CD4-positive, alpha-beta memory T cell (primary cell): ENCODE data around the gene KSR1. TPM values are rescaled to one million over a fixed set of nuclear protein-coding genes. Genes with fewer than 3 reads are reported as not detected.
A peak's percentile ranks its signal among the peaks of the same experiment; 100 is the strongest.

Experiments
- CTCF ChIA-PET: fragments of 350-600 bp; sonication (Branson Sonifier 250); formaldehyde crosslinking; loops from one replicate; lab custom pipeline; 2021; ENCODE audit warnings: inconsistent platforms; ENCODE audit not compliant: partially characterized antibody; lab: Charles Lee
- POLR2A ChIA-PET: fragments of 350-600 bp; sonication (Branson Sonifier 250); formaldehyde crosslinking; loops from one replicate; lab custom pipeline; 2021; ENCODE audit not compliant: partially characterized antibody; lab: Charles Lee
- DNase-seq, 5 donors: peaks; one replicate each; pipeline versions ENCODE4 v3.0.0 to v3.0.0-alpha.2; 2020 to 2022; ENCODE audit warnings: mixed read lengths in 1 of 5
- H3K27ac ChIP-seq: one replicate; pipeline ENCODE4 v1.7.0; 2013; ENCODE audit warnings: low read depth, low read length
- H3K27me3 ChIP-seq: 2 replicates; pipeline ENCODE4 v1.7.0; 2013; ENCODE audit warnings: mild to moderate bottlenecking, low read length, moderate library complexity; ENCODE audit not compliant: insufficient read depth
- H3K36me3 ChIP-seq: 2 replicates; pipeline ENCODE4 v1.7.0; 2013; ENCODE audit warnings: mild to moderate bottlenecking, low read length, moderate library complexity; ENCODE audit not compliant: insufficient read depth
- H3K4me1 ChIP-seq: 2 replicates; pipeline ENCODE4 v1.7.0; 2013; ENCODE audit warnings: mild to moderate bottlenecking, low read length, moderate library complexity; ENCODE audit not compliant: insufficient read depth
- H3K4me3 ChIP-seq, 2 donors: one replicate each; pipeline ENCODE4 v1.7.0; 2013; ENCODE audit warnings: low read length in 2 of 2, mild to moderate bottlenecking in 1 of 2
- H3K9me3 ChIP-seq, 2 donors: one replicate each; pipeline ENCODE4 v1.7.0; 2013; ENCODE audit warnings: low read length in 2 of 2, control low read depth in 1 of 2; ENCODE audit not compliant: control insufficient read depth in 1 of 2
- H3K27ac Mint-ChIP-seq, 7 donors: one replicate each; pipeline ENCODE4 v1.8.0; 2020 to 2021; ENCODE audit warnings: mixed read lengths in 7 of 7, mild to moderate bottlenecking in 6 of 7, inconsistent platforms in 3 of 7, moderate library complexity in 3 of 7
- H3K27me3 Mint-ChIP-seq, 2 donors: one replicate each; pipeline ENCODE4 v1.8.0; 2020 to 2021; ENCODE audit warnings: mixed read lengths in 2 of 2
- H3K36me3 Mint-ChIP-seq, 2 donors: one replicate each; pipeline ENCODE4 v1.8.0; 2020 to 2021; ENCODE audit warnings: mixed read lengths in 2 of 2, inconsistent platforms in 1 of 2, mild to moderate bottlenecking in 1 of 2
- H3K4me1 Mint-ChIP-seq, 4 donors: one replicate each; pipeline ENCODE4 v1.8.0; 2020 to 2021; ENCODE audit warnings: mixed read lengths in 4 of 4, mild to moderate bottlenecking in 1 of 4
- H3K4me3 Mint-ChIP-seq, 8 donors: one replicate each; pipeline ENCODE4 v1.8.0; 2020 to 2021; ENCODE audit warnings: mixed read lengths in 8 of 8, mild to moderate bottlenecking in 7 of 8, moderate library complexity in 6 of 8, inconsistent platforms in 3 of 8
- H3K9me3 Mint-ChIP-seq, 8 donors: one replicate each; pipeline ENCODE4 v1.8.0; 2020 to 2021; ENCODE audit warnings: mixed read lengths in 8 of 8, mild to moderate bottlenecking in 5 of 8, inconsistent platforms in 3 of 8, moderate library complexity in 1 of 8
- intact Hi-C: fragments of 100-400 bp; cut with micrococcal nuclease; formaldehyde crosslinking; loops from one replicate; pipeline ENCODE4 v1.15.1; 2023
- polyA plus RNA-seq, 2 donors: library from polyadenylated mRNA; unstranded; fragments of 300-500 nt; fragmentation: Illumina TruSeq; gene quantifications; one replicate each; pipeline ENCODE4 v1.2.3, GENCODE V29; 2021
- total RNA-seq, 2 experiments: library from RNA; stranded (reverse); gene quantifications; one replicate each; pipeline ENCODE4 v1.2.3, GENCODE V29; 2021

KSR1 gene
- total and polyA plus RNA-seq, 4 experiments from 2014 or later: 0.77 to 40.0 (median 18.7) TPM

DNA sequence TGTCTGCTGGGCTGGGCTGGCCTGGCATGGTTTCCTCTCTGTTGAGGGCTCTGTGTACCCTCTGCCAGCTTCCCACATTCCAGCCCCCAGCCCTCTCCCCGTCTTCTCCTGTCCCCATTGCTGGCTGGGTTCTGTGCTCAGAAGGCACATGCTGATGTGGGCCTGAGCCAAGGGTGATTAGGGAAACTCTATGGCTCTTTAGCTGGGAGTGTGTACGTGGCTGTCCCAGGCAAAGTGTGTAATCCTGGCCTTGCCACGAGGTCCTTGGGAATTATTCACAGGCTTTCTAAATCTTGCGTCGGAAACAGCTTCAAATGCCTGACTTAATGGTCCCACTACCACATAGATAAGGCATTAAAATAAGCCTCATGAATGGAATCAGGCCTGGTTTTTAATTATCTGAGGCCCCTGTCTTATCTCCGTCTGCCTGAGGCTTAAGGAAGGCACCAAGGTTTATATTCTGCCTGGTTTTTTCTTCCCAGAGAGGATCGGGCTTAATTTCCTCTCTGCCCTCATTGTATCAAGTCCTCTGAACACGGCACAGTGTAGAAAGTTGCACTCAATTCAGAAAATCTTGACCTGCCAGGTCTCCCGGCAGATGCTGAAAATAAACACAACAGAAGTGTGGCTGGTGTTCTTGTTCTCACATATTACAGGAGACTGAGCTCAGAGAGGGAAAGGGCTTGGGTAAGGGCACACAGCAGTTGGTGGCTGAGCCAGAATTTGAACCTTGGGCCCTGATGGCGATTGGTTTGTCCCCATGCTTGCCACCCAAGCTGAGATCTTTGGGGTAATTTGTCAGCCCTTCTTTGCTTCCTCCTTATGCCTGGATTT lies 121.9 kb downstream of the KSR1 start:
- Mint-ChIP-seq H3K4me3 (no peak overlapping the region), H3K36me3 (peaks cover 6 to 9% of the 10 kb centered on the region in 2 donors), H3K9me3 (no peaks in the 10 kb centered on the region), H3K27ac (peak overlapping the region in 5 of 7 donors; percentile 30 to 80 (median 60)), H3K4me1 (peaks cover 10 to 23% (median 15%) of the 10 kb centered on the region in 4 donors), H3K27me3 (no peaks in the 10 kb centered on the region)
- no peak overlapping the region for H3K27ac ChIP-seq
- peaks cover 3% of the 10 kb centered on the region for H3K36me3 ChIP-seq
- H3K27me3 ChIP-seq: no peaks in the 10 kb centered on the region
- H3K9me3 ChIP-seq: no peaks in the 10 kb centered on the region
- H3K4me1 ChIP-seq: peaks cover 11% of the 10 kb centered on the region
- H3K4me3 ChIP-seq: no peak overlapping the region
- POLR2A ChIA-PET: no interaction called here
- DNase-seq: no peak
- CTCF ChIA-PET: interaction anchor here (1.8 kb wide), 1 partner anchor 22 kb away, joined by 7 read pairs; no protein-coding TSS in a partner anchor
- intact Hi-C loops: no loop called here

- H3K4me3 ChIP-seq: no peak overlapping the region
- no peaks in the 10 kb centered on the region for H3K9me3 ChIP-seq
- H3K27me3 Mint-ChIP-seq: no peaks in the 10 kb centered on the region
- CTCF ChIA-PET: interaction anchor here (1.8 kb wide), 1 partner anchor 21 kb away, joined by 7 read pairs; no protein-coding TSS in a partner anchor
- intact Hi-C loops: no loop called here
- POLR2A ChIA-PET: no interaction called here
- no peak overlapping the region for H3K27ac ChIP-seq
- peaks cover 11 to 15% of the 10 kb centered on the region in 2 donors for H3K36me3 Mint-ChIP-seq
- H3K27me3 ChIP-seq: no peaks in the 10 kb centered on the region
- DNase-seq: no peak
- peaks cover 11% of the 10 kb centered on the region for H3K4me1 ChIP-seq
- peaks cover 10 to 23% (median 15%) of the 10 kb centered on the region in 4 donors for H3K4me1 Mint-ChIP-seq
- H3K9me3 Mint-ChIP-seq: no peaks in the 10 kb centered on the region
- peaks cover 8% of the 10 kb centered on the region for H3K36me3 ChIP-seq
- no peak overlapping the region for H3K4me3 Mint-ChIP-seq
- H3K27ac Mint-ChIP-seq: peak overlapping the region in 4 of 7 donors; percentile 8 to 80 (median 48)
Measured at GRCh38 chr17:27578718-27579085, 122.5 kb downstream of the KSR1 start.

DNA sequence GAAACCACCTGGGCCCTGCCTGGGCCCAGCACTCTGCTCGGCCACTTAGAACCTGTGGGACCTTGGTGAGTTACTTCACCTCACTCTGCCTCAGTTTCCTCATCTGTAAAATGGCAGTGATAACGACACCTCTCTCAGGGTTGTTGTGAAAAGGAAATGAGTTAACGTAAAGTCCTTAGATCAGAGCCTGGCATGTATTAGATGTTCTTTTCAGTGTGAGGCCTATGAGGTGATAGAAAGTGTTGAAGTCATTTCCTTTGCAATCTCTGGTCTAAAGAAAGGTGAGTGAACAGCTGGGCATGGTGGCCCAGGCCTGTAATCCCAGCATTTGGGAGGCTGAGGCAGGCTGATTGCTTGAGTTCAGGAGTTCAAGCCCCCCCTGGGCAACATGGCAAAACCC lies 123.1 kb downstream of the KSR1 start:
- Mint-ChIP-seq H3K9me3 (no peaks in the 10 kb centered on the region), H3K27ac (no peak overlapping the region), H3K4me3 (no peak overlapping the region), H3K36me3 (peaks cover 14 to 16% of the 10 kb centered on the region in 2 donors), H3K27me3 (no peaks in the 10 kb centered on the region), H3K4me1 (peaks cover 8 to 20% (median 14%) of the 10 kb centered on the region in 4 donors)
- ChIA-PET POLR2A (no interaction called here), CTCF (interaction anchor here (1.8 kb wide), 1 partner anchor 21 kb away, joined by 7 read pairs; no protein-coding TSS in a partner anchor)
- H3K4me3 ChIP-seq: no peak overlapping the region
- no peak overlapping the region for H3K27ac ChIP-seq
- H3K9me3 ChIP-seq: no peaks in the 10 kb centered on the region
- H3K36me3 ChIP-seq: peaks cover 8% of the 10 kb centered on the region
- no peak for DNase-seq
- intact Hi-C loops: no loop called here
- peaks cover 11% of the 10 kb centered on the region for H3K4me1 ChIP-seq
- no peaks in the 10 kb centered on the region for H3K27me3 ChIP-seq

- H3K4me3 Mint-ChIP-seq: no peak overlapping the region
- POLR2A ChIA-PET: no interaction called here
- intact Hi-C loops: no loop called here
Measured at GRCh38 chr17:27579897-27580321, 123.7 kb downstream of the KSR1 start.

DNA sequence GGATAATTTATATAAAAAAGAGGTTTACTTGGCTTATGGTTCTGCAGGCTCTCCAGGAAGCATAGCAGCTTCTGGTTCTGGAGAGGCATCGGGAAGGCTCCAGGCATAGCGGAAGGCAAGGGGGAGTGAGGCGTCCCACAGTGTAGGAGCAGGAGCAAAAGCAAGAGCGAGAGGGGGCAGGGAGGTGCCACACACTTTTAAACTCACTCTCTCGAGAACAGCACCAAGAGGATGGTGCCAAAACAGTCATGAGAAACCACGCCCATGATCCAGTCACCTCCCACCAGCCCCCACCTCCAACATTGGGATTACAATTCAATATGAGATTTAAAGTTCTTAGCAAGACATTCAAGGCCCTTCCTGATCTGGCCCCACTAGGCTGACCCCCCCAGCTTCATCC lies 124.8 kb downstream of the KSR1 start:
- Histone ChIP-seq H3K27ac (no peak overlapping the region), H3K9me3 (no peaks in the 10 kb centered on the region), H3K4me3 (no peak overlapping the region), H3K36me3 (peaks cover 8% of the 10 kb centered on the region), H3K4me1 (peaks cover 11% of the 10 kb centered on the region), H3K27me3 (no peaks in the 10 kb centered on the region)
- Mint-ChIP-seq H3K4me1 (peaks cover 8 to 18% (median 13%) of the 10 kb centered on the region in 4 donors), H3K36me3 (peaks cover 17 to 24% of the 10 kb centered on the region in 2 donors), H3K4me3 (no peak overlapping the region), H3K27me3 (no peaks in the 10 kb centered on the region), H3K27ac (peak overlapping the region in 1 of 7 donors; percentile 61), H3K9me3 (no peaks in the 10 kb centered on the region)
- ChIA-PET POLR2A (no interaction called here), CTCF (interaction anchor here (1.0 to 2.2 kb wide), 4 partner anchors 18 to 227 kb away, joined by 3 to 13 read pairs (median 4); no protein-coding TSS in a partner anchor)
- intact Hi-C loops: no loop called here
- DNase-seq: no peak

More at GRCh38 chr17:27579897-27580321, 123.7 kb downstream of the KSR1 start:
- DNase-seq: no peak
- peaks cover 8 to 18% (median 14%) of the 10 kb centered on the region in 4 donors for H3K4me1 Mint-ChIP-seq
- peak overlapping the region in 4 of 7 donors; percentile 27 to 65 (median 52) for H3K27ac Mint-ChIP-seq
- Histone ChIP-seq H3K9me3 (no peaks in the 10 kb centered on the region), H3K36me3 (peaks cover 8% of the 10 kb centered on the region), H3K27me3 (no peaks in the 10 kb centered on the region), H3K4me1 (peaks cover 11% of the 10 kb centered on the region), H3K4me3 (no peak overlapping the region), H3K27ac (no peak overlapping the region)
- no peaks in the 10 kb centered on the region for H3K9me3 Mint-ChIP-seq
- CTCF ChIA-PET: interaction anchor here (1.1 to 2.2 kb wide), 3 partner anchors 19 to 226 kb away, joined by 3 to 13 read pairs (median 4); no protein-coding TSS in a partner anchor
- no peaks in the 10 kb centered on the region for H3K27me3 Mint-ChIP-seq
- H3K36me3 Mint-ChIP-seq: peaks cover 14 to 21% of the 10 kb centered on the region in 2 donors

- Histone ChIP-seq H3K4me1 (peaks cover 11% of the 10 kb centered on the region), H3K9me3 (no peaks in the 10 kb centered on the region), H3K27me3 (no peaks in the 10 kb centered on the region), H3K36me3 (peaks cover 8% of the 10 kb centered on the region), H3K4me3 (no peak overlapping the region), H3K27ac (no peak overlapping the region)
- Mint-ChIP-seq H3K27me3 (no peaks in the 10 kb centered on the region), H3K4me1 (peaks cover 7 to 14% (median 10%) of the 10 kb centered on the region in 4 donors), H3K27ac (no peak overlapping the region), H3K36me3 (peaks cover 12 to 22% of the 10 kb centered on the region in 2 donors), H3K4me3 (no peak overlapping the region), H3K9me3 (no peaks in the 10 kb centered on the region)
- intact Hi-C loops: no loop called here
- DNase-seq: no peak
- ChIA-PET CTCF (interaction anchor here (0.7 kb wide), 1 partner anchor 99 kb away, joined by 3 read pairs; no protein-coding TSS in a partner anchor), POLR2A (no interaction called here)
Measured at GRCh38 chr17:27582696-27583095, 126.4 kb downstream of the KSR1 start.

DNA sequence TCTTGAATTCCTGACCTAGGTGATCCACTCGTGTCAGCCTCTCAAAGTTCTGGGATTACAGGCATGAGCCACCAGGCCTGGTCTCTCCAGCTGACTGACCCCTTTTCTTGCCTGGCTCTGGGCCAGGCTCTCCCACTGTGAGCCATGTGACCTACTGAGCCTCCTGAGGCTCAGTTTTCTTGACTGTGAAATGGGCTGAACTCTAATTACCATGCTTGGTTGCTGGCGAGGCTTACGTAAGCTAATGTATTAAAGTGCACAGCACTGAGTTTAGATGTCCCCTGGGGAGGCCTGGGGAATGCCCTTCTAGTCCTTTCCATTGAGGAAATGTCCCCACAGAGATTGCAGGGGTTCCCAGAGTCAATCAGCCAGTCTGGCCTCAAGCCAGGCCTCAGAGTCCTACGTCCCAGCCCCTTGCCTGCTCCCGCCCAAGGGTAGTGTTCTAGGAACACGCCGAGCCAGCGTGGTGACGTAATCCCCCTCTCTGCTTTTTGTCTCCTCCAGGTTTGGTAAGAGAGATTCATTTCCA lies 129.0 kb downstream of the KSR1 start:
- DNase-seq: no peak
- Mint-ChIP-seq H3K27ac (no peak overlapping the region), H3K27me3 (no peaks in the 10 kb centered on the region), H3K9me3 (no peaks in the 10 kb centered on the region), H3K4me3 (no peak overlapping the region), H3K36me3 (peaks cover 17 to 28% of the 10 kb centered on the region in 2 donors), H3K4me1 (peaks cover 0 to 6% (median 0%) of the 10 kb centered on the region in 4 donors)
- H3K4me3 ChIP-seq: no peak overlapping the region
- no peaks in the 10 kb centered on the region for H3K9me3 ChIP-seq
- H3K27me3 ChIP-seq: no peaks in the 10 kb centered on the region
- ChIA-PET POLR2A (no interaction called here), CTCF (interaction anchor here (0.7 kb wide), 1 partner anchor 14 kb away, joined by 3 read pairs; no protein-coding TSS in a partner anchor)
- intact Hi-C loops: no loop called here
- H3K4me1 ChIP-seq: no peaks in the 10 kb centered on the region
- no peak overlapping the region for H3K27ac ChIP-seq
- H3K36me3 ChIP-seq: peaks cover 8% of the 10 kb centered on the region
